Effector memory CD8-positive, alpha-beta T cell (primary cell): Measurements from ENCODE around the gene EEF1A2.

ENCODE experiments used
- ATAC-seq: fragments of 150-1000 bp; cut with Tn5 transposase; replicated peaks from 2 replicates; pipeline ENCODE4 v1.10.0; 2021; ENCODE audit warnings: mild to moderate bottlenecking, moderate library complexity
- DNase-seq, 3 experiments: peaks; one replicate each; pipeline ENCODE4 v3.0.0; 2021
- H3K27ac Mint-ChIP-seq, 2 donors: one replicate each; pipeline ENCODE4 v1.8.0; 2022; ENCODE audit warnings: mild to moderate bottlenecking in 2 of 2, mixed read lengths in 2 of 2, moderate library complexity in 2 of 2
- H3K27me3 Mint-ChIP-seq, 2 donors: one replicate each; pipeline ENCODE4 v1.8.0; 2022; ENCODE audit warnings: mixed read lengths in 2 of 2
- H3K36me3 Mint-ChIP-seq: one replicate; pipeline ENCODE4 v1.8.0; 2022; ENCODE audit warnings: mild to moderate bottlenecking, moderate library complexity, mixed read lengths; ENCODE audit not compliant: insufficient read depth
- H3K4me1 Mint-ChIP-seq, 2 donors: one replicate each; pipeline ENCODE4 v1.8.0; 2022; ENCODE audit warnings: low read depth in 2 of 2, mixed read lengths in 2 of 2
- H3K4me3 Mint-ChIP-seq, 2 donors: one replicate each; pipeline ENCODE4 v1.8.0; 2022; ENCODE audit warnings: mild to moderate bottlenecking in 2 of 2, mixed read lengths in 2 of 2, moderate library complexity in 2 of 2
- H3K9me3 Mint-ChIP-seq, 2 donors: one replicate each; pipeline ENCODE4 v1.8.0; 2022; ENCODE audit warnings: mixed read lengths in 2 of 2

EEF1A2 gene

GRCh38 chr20:63496596-63497120 lies 2.2 kb downstream of the EEF1A2 start:
- no peak overlapping the region for H3K27ac Mint-ChIP-seq
- H3K4me1 Mint-ChIP-seq, result peaks cover 0 to 5% of the 10 kb centered on the region in 2 donors
- H3K4me3 Mint-ChIP-seq, result peak overlapping the region; percentile 48 to 62
- DNase-seq (no peak), ATAC-seq (no peak)
- no peaks in the 10 kb centered on the region for H3K9me3 Mint-ChIP-seq
- H3K36me3 Mint-ChIP-seq, result no peaks in the 10 kb centered on the region
- H3K27me3 Mint-ChIP-seq, result peaks cover 5 to 20% of the 10 kb centered on the region in 2 donors

GRCh38 chr20:63495741-63496595 lies 2.9 kb downstream of the EEF1A2 start:
- DNase-seq, result peak; percentile 73 to 74 (median 73)

GRCh38 chr20:63495167-63495720 lies 3.6 kb downstream of the EEF1A2 start:
- peaks cover 5 to 33% of the 10 kb centered on the region in 2 donors for H3K27me3 Mint-ChIP-seq

More at GRCh38 chr20:63495741-63496595, 2.9 kb downstream of the EEF1A2 start:
- peaks cover 5 to 27% of the 10 kb centered on the region in 2 donors for H3K27me3 Mint-ChIP-seq
- no peaks in the 10 kb centered on the region for H3K9me3 Mint-ChIP-seq
- H3K27ac Mint-ChIP-seq, result no peak overlapping the region
- peak overlapping the region; percentile 48 to 58 for H3K4me3 Mint-ChIP-seq
- peaks cover 0 to 5% of the 10 kb centered on the region in 2 donors for H3K4me1 Mint-ChIP-seq
- H3K36me3 Mint-ChIP-seq, result no peaks in the 10 kb centered on the region
- peak; percentile 66 for ATAC-seq

GRCh38 chr20:63494420-63495166 lies 4.3 kb downstream of the EEF1A2 start:
- DNase-seq (no peak), ATAC-seq (no peak)
- H3K4me1 Mint-ChIP-seq, result peaks cover 0 to 5% of the 10 kb centered on the region in 2 donors
- no peaks in the 10 kb centered on the region for H3K36me3 Mint-ChIP-seq
- no peak overlapping the region for H3K27ac Mint-ChIP-seq
- H3K9me3 Mint-ChIP-seq, result no peaks in the 10 kb centered on the region
- H3K4me3 Mint-ChIP-seq, result no peak overlapping the region
- H3K27me3 Mint-ChIP-seq, result peaks cover 5 to 40% of the 10 kb centered on the region in 2 donors

More at GRCh38 chr20:63495167-63495720, 3.6 kb downstream of the EEF1A2 start:
- ATAC-seq (no peak), DNase-seq (no peak)
- Mint-ChIP-seq H3K9me3 (no peaks in the 10 kb centered on the region), H3K27ac (no peak overlapping the region), H3K36me3 (no peaks in the 10 kb centered on the region), H3K4me3 (no peak overlapping the region), H3K4me1 (peaks cover 0 to 5% of the 10 kb centered on the region in 2 donors)

- Mint-ChIP-seq H3K4me3 (no peak overlapping the region), H3K27ac (no peak overlapping the region), H3K9me3 (no peaks in the 10 kb centered on the region), H3K36me3 (no peaks in the 10 kb centered on the region), H3K27me3 (peaks cover 5 to 45% of the 10 kb centered on the region in 2 donors), H3K4me1 (peaks cover 0 to 5% of the 10 kb centered on the region in 2 donors)
- DNase-seq (no peak), ATAC-seq (no peak)
These were observed 4.8 kb downstream of the EEF1A2 start for GRCh38 chr20:63494084-63494419.

GRCh38 chr20:63493563-63494020 lies 5.3 kb downstream of the EEF1A2 start:
- no peak for ATAC-seq
- Mint-ChIP-seq H3K36me3 (no peaks in the 10 kb centered on the region), H3K9me3 (no peaks in the 10 kb centered on the region)

GRCh38 chr20:63492982-63493381 lies 5.9 kb downstream of the EEF1A2 start:
- H3K36me3 Mint-ChIP-seq, result no peaks in the 10 kb centered on the region
- H3K27me3 Mint-ChIP-seq, result peaks cover 5 to 45% of the 10 kb centered on the region in 2 donors
- ATAC-seq, result no peak
- H3K4me3 Mint-ChIP-seq, result no peak overlapping the region
- no peaks in the 10 kb centered on the region for H3K9me3 Mint-ChIP-seq
- no peak overlapping the region for H3K27ac Mint-ChIP-seq
- DNase-seq, result no peak
- H3K4me1 Mint-ChIP-seq, result peaks cover 0 to 4% of the 10 kb centered on the region in 2 donors

More at GRCh38 chr20:63493563-63494020, 5.3 kb downstream of the EEF1A2 start:
- Mint-ChIP-seq H3K27me3 (peaks cover 5 to 45% of the 10 kb centered on the region in 2 donors), H3K27ac (no peak overlapping the region), H3K4me3 (no peak overlapping the region), H3K4me1 (peaks cover 0 to 5% of the 10 kb centered on the region in 2 donors)
- DNase-seq, result no peak

GRCh38 chr20:63492518-63492917 lies 6.4 kb downstream of the EEF1A2 start:
- Mint-ChIP-seq H3K9me3 (no peaks in the 10 kb centered on the region), H3K4me3 (no peak overlapping the region), H3K36me3 (no peaks in the 10 kb centered on the region), H3K4me1 (peaks cover 0 to 3% of the 10 kb centered on the region in 2 donors), H3K27ac (no peak overlapping the region), H3K27me3 (peaks cover 5 to 43% of the 10 kb centered on the region in 2 donors)
- DNase-seq (no peak), ATAC-seq (no peak)

GRCh38 chr20:63491635-63492230 lies 7.2 kb downstream of the EEF1A2 start:
- ATAC-seq (no peak), DNase-seq (no peak)
- H3K27ac Mint-ChIP-seq, result no peak overlapping the region
- no peaks in the 10 kb centered on the region for H3K36me3 Mint-ChIP-seq
- H3K9me3 Mint-ChIP-seq, result no peaks in the 10 kb centered on the region
- peaks cover 0 to 2% of the 10 kb centered on the region in 2 donors for H3K4me1 Mint-ChIP-seq
- peaks cover 1 to 40% of the 10 kb centered on the region in 2 donors for H3K27me3 Mint-ChIP-seq
- H3K4me3 Mint-ChIP-seq, result no peak overlapping the region

GRCh38 chr20:63491078-63491477 lies 7.8 kb downstream of the EEF1A2 start:
- no peak overlapping the region for H3K27ac Mint-ChIP-seq
- peaks cover 0 to under 1% of the 10 kb centered on the region in 2 donors for H3K4me1 Mint-ChIP-seq
- no peaks in the 10 kb centered on the region for H3K9me3 Mint-ChIP-seq
- H3K27me3 Mint-ChIP-seq, result peaks cover 5 to 41% of the 10 kb centered on the region in 2 donors
- no peak overlapping the region for H3K4me3 Mint-ChIP-seq
- DNase-seq (no peak), ATAC-seq (no peak)
- no peaks in the 10 kb centered on the region for H3K36me3 Mint-ChIP-seq

- peaks cover 7 to 48% of the 10 kb centered on the region in 2 donors for H3K27me3 Mint-ChIP-seq
- no peaks in the 10 kb centered on the region for H3K36me3 Mint-ChIP-seq
- DNase-seq (no peak), ATAC-seq (no peak)
- H3K4me3 Mint-ChIP-seq, result no peak overlapping the region
- H3K9me3 Mint-ChIP-seq, result no peaks in the 10 kb centered on the region
- no peak overlapping the region for H3K27ac Mint-ChIP-seq
- H3K4me1 Mint-ChIP-seq, result no peaks in the 10 kb centered on the region
These were observed 8.5 kb downstream of the EEF1A2 start for GRCh38 chr20:63490416-63490815.

- Mint-ChIP-seq H3K4me3 (no peak overlapping the region), H3K9me3 (no peaks in the 10 kb centered on the region), H3K36me3 (peaks cover under 1% of the 10 kb centered on the region), H3K27ac (no peak overlapping the region), H3K27me3 (peaks cover 7 to 60% of the 10 kb centered on the region in 2 donors), H3K4me1 (peaks cover 0 to 3% of the 10 kb centered on the region in 2 donors)
- ATAC-seq (no peak), DNase-seq (no peak)
These were observed 10.3 kb downstream of the EEF1A2 start for GRCh38 chr20:63488315-63489251.
